B cell (primary cell): Measurements from ENCODE around the gene SCNN1B. TPM values are rescaled to one million over a fixed set of nuclear protein-coding genes. Genes with fewer than 3 reads are reported as not detected.

Experiments used
- ATAC-seq: fragments of 200-7000 bp; cut with Tn5 transposase; one replicate; pipeline ENCODE4 v1.10.0; 2021; ENCODE audit warnings: low read depth, mild to moderate bottlenecking, moderate number of reproducible peaks, moderate library complexity
- CTCF ChIA-PET: fragments of 350-600 bp; sonication (Branson Sonifier 250); formaldehyde crosslinking; loops from one replicate; lab custom pipeline; 2021; ENCODE audit warnings: antibody characterized with exemption, inconsistent platforms; lab: Charles Lee
- POLR2A ChIA-PET: fragments of 350-600 bp; sonication (Branson Sonifier 250); formaldehyde crosslinking; loops from one replicate; lab custom pipeline; 2021; ENCODE audit warnings: antibody characterized with exemption; lab: Charles Lee
- DNase-seq: peaks from one replicate; pipeline ENCODE4 v3.0.0; 2013
- H2AFZ ChIP-seq: 2 replicates; pipeline ENCODE4 v1.6.1; 2012; ENCODE audit warnings: mild to moderate bottlenecking, low read depth, low read length; ENCODE audit not compliant: insufficient read depth, poor library complexity, severe bottlenecking
- H3K27ac ChIP-seq, 2 donors: 1 replicate in 1 of 2; 2 replicates in 1 of 2; pipeline ENCODE4 v1.5.1; 2012 to 2013; ENCODE audit warnings: low read length in 2 of 2, mild to moderate bottlenecking in 2 of 2, moderate library complexity in 1 of 2
- H3K27me3 ChIP-seq, 4 experiments: fragments of 200-600 bp in 1 of 4; sonication (generic) in 1 of 4; replicated peaks in 1 of 4; 1 replicate in 2 of 4; 2 replicates in 2 of 4; pipeline versions ENCODE4 v1.6.1 to v1.7.0; 2013 to 2016; ENCODE audit warnings: low read length in 3 of 4, mild to moderate bottlenecking in 2 of 4, mixed read lengths in 1 of 4, moderate library complexity in 1 of 4; ENCODE audit not compliant: insufficient read depth in 4 of 4, control insufficient read depth in 3 of 4; ENCODE audit errors: control extremely low read depth in 1 of 4
- H3K36me3 ChIP-seq, 2 experiments: replicated peaks in 1 of 2; 1 replicate in 1 of 2; 2 replicates in 1 of 2; pipeline versions ENCODE4 v1.6.1 to v1.7.1; 2013; ENCODE audit warnings: low read length in 1 of 2; ENCODE audit not compliant: insufficient read depth in 2 of 2, control insufficient read depth in 1 of 2; ENCODE audit errors: control extremely low read depth in 1 of 2, extremely low read depth in 1 of 2
- H3K4me1 ChIP-seq, 2 donors: fragments of 200-600 bp in 1 of 2; sonication (generic) in 1 of 2; 1 replicate in 1 of 2; 2 replicates in 1 of 2; pipeline versions ENCODE4 v1.5.1 to v1.6.1; 2013 to 2017; ENCODE audit warnings: low read length in 2 of 2; ENCODE audit not compliant: control insufficient read depth in 2 of 2, insufficient read depth in 2 of 2
- H3K4me2 ChIP-seq: replicated peaks from 2 replicates; pipeline ENCODE3; 2012; ENCODE audit warnings: mild to moderate bottlenecking, low read depth, low read length; ENCODE audit not compliant: poor library complexity, severe bottlenecking
- H3K4me3 ChIP-seq, 5 experiments: fragments of 200-600 bp in 1 of 5; sonication (generic) in 1 of 5; 1 replicate in 3 of 5; 2 replicates in 2 of 5; pipeline versions ENCODE4 v1.5.1 to v1.7.0; 2011 to 2016; ENCODE audit warnings: low read length in 4 of 5, mild to moderate bottlenecking in 4 of 5, low read depth in 2 of 5, control low read depth in 1 of 5, moderate library complexity in 1 of 5; ENCODE audit not compliant: insufficient read depth in 1 of 5; ENCODE audit errors: control extremely low read depth in 1 of 5, extremely low read depth in 1 of 5
- H3K79me2 ChIP-seq: fragments of 200-600 bp; sonication (generic); one replicate; pipeline ENCODE4 v1.6.0; 2016; ENCODE audit warnings: low read length; ENCODE audit not compliant: control insufficient read depth, insufficient read depth
- H3K9ac ChIP-seq: fragments of 200-600 bp; sonication (generic); 2 replicates; pipeline ENCODE4 v1.6.1; 2017; ENCODE audit warnings: mild to moderate bottlenecking, low read length, moderate library complexity
- H3K9me3 ChIP-seq, 3 donors: one replicate each; pipeline versions ENCODE4 v1.6.1 to v1.7.1; 2013; ENCODE audit warnings: low read length in 2 of 3; ENCODE audit not compliant: control insufficient read depth in 2 of 3, insufficient read depth in 1 of 3; ENCODE audit errors: control extremely low read depth in 1 of 3
- H4K20me1 ChIP-seq: 2 replicates; pipeline ENCODE4 v1.6.0; 2012; ENCODE audit warnings: mild to moderate bottlenecking, low read length; ENCODE audit not compliant: insufficient read depth, control insufficient read depth, poor library complexity, severe bottlenecking
- H3K27ac Mint-ChIP-seq: one replicate; pipeline ENCODE4 v1.8.0; 2021; ENCODE audit warnings: mixed read lengths
- H3K27me3 Mint-ChIP-seq: one replicate; pipeline ENCODE4 v1.8.0; 2021; ENCODE audit warnings: mixed read lengths
- H3K4me1 Mint-ChIP-seq: one replicate; pipeline ENCODE4 v1.8.0; 2021; ENCODE audit warnings: mixed read lengths
- H3K4me3 Mint-ChIP-seq: one replicate; pipeline ENCODE4 v1.8.0; 2021; ENCODE audit warnings: mixed read lengths
- H3K9me3 Mint-ChIP-seq: one replicate; pipeline ENCODE4 v1.8.0; 2022; ENCODE audit warnings: mixed read lengths; ENCODE audit not compliant: insufficient read depth
- EZH2 ChIP-seq: IDR thresholded peaks from 2 replicates; pipeline ENCODE4 v1.6.1; 2012; ENCODE audit warnings: borderline replicate concordance, low read depth, mild to moderate bottlenecking, moderate library complexity, low read length; ENCODE audit not compliant: insufficient read depth, poor library complexity, severe bottlenecking
- WGBS: methylation state at CpG from one replicate; pipeline ENCODE4 v1.1.5; 2013; ENCODE audit warnings: missing lambda C conversion rate; ENCODE audit not compliant: insufficient coverage; 5-methylcytosine and 5-hydroxymethylcytosine counted together
- intact Hi-C: fragments of 100-400 bp; cut with micrococcal nuclease; formaldehyde crosslinking; loops from one replicate; pipeline ENCODE4 v1.10.0; 2022
- polyA plus RNA-seq: library from polyadenylated mRNA; depleted of rRNA; stranded (reverse); fragments of >200 nt; gene quantifications from 2 replicates; pipeline ENCODE4 v1.2.3, GENCODE V29; 2012
- total RNA-seq, 2 donors: library from RNA; stranded (reverse); fragments of 120-200 nt in 1 of 2; gene quantifications; 1 replicate in 1 of 2; 2 replicates in 1 of 2; pipeline versions ENCODE4 v1.2.3 to v1.2.4, GENCODE V29; 2013 to 2022
- TF ChIP-seq, protein P1 (sequence below): fragments of 200-600 bp; IDR thresholded peaks from one replicate; pipeline ENCODE4 v1.8.0; 2022; ENCODE audit warnings: antibody characterized with exemption, mild to moderate bottlenecking

Gene SCNN1B
- total and polyA plus RNA-seq, 2 donors (not counting 1 experiment from before 2014, with no cell fraction given), result 0.30 TPM; not detected in 1

DNA sequence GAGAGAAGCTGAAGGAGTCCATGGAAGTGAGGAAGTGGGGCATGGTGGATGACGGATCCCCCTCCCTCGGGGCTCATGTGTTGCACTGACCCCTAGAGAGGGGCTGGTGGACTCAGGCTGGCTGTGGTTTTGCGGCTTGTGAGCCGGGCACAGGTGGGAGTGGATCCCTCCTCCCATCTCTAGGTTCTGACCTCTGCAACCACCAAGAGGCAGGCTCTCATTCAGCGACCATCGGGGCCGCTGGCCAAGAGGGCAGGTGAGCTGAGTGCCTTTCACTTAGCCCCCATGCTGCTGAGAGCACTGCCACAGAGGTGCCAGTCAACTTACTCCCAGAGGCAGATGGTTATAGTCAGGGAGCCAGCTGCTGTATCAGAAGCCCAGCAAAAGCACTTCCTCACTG is 67.3 kb downstream of the SCNN1B start:
- POLR2A ChIA-PET, result no interaction called here
- Mint-ChIP-seq H3K4me3 (no peak overlapping the region), H3K27me3 (peaks cover 11% of the 10 kb centered on the region), H3K4me1 (no peaks in the 10 kb centered on the region), H3K9me3 (no peaks in the 10 kb centered on the region), H3K27ac (no peak overlapping the region)
- Histone ChIP-seq H2AFZ (no peak overlapping the region), H4K20me1 (no peaks in the 10 kb centered on the region), H3K4me1 (no peaks in the 10 kb centered on the region), H3K9ac (no peak overlapping the region), H3K9me3 (no peaks in the 10 kb centered on the region), H3K4me2 (no peak overlapping the region), H3K36me3 (no peaks in the 10 kb centered on the region), H3K27ac (no peak overlapping the region), H3K27me3 (no peaks in the 10 kb centered on the region), H3K79me2 (no peaks in the 10 kb centered on the region), H3K4me3 (no peak overlapping the region)
- TF ChIP-seq, protein P1, sequence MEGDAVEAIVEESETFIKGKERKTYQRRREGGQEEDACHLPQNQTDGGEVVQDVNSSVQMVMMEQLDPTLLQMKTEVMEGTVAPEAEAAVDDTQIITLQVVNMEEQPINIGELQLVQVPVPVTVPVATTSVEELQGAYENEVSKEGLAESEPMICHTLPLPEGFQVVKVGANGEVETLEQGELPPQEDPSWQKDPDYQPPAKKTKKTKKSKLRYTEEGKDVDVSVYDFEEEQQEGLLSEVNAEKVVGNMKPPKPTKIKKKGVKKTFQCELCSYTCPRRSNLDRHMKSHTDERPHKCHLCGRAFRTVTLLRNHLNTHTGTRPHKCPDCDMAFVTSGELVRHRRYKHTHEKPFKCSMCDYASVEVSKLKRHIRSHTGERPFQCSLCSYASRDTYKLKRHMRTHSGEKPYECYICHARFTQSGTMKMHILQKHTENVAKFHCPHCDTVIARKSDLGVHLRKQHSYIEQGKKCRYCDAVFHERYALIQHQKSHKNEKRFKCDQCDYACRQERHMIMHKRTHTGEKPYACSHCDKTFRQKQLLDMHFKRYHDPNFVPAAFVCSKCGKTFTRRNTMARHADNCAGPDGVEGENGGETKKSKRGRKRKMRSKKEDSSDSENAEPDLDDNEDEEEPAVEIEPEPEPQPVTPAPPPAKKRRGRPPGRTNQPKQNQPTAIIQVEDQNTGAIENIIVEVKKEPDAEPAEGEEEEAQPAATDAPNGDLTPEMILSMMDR, result no peak
- TF ChIP-seq EZH2, result no peak
- DNase-seq (no peak), ATAC-seq (no peak)
- WGBS, result 62% methylated on average over 7 of the region's 7 CpGs
- intact Hi-C loops, result no loop called here
- CTCF ChIA-PET, result no interaction called here

DNA sequence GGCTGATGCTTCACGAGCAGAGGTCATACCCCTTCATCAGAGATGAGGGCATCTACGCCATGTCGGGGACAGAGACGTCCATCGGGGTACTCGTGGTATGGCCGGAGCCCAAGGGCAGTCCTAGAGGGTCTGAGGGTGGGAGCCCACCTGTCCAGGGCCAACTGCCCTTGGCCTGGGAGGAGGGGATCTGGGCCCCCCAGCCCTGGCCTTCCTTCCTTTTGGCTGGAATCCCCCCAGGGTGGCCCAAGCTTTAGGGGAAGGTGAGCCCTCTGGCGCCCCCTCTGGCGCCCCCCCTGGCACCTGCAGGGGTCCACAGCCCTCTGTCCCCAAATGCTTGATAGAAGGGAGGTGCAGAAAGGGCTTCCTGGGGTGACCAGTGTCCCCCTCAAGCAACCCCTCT is 69.3 kb downstream of the SCNN1B start:
- intact Hi-C loops, result no loop called here
- Histone ChIP-seq H3K9ac (no peak overlapping the region), H3K27ac (no peak overlapping the region), H4K20me1 (no peaks in the 10 kb centered on the region), H3K4me1 (no peaks in the 10 kb centered on the region), H3K27me3 (no peaks in the 10 kb centered on the region), H3K36me3 (no peaks in the 10 kb centered on the region), H3K4me2 (no peak overlapping the region), H2AFZ (no peak overlapping the region), H3K4me3 (no peak overlapping the region), H3K79me2 (no peaks in the 10 kb centered on the region), H3K9me3 (no peaks in the 10 kb centered on the region)
- H3K27me3 Mint-ChIP-seq, result peaks cover 11% of the 10 kb centered on the region
- WGBS, result 89% methylated on average over 7 of the region's 9 CpGs
- H3K27ac Mint-ChIP-seq, result no peak overlapping the region
- DNase-seq (no peak), ATAC-seq (no peak)
- no peaks in the 10 kb centered on the region for H3K4me1 Mint-ChIP-seq
- ChIA-PET POLR2A (no interaction called here), CTCF (no interaction called here)
- no peak overlapping the region for H3K4me3 Mint-ChIP-seq
- no peaks in the 10 kb centered on the region for H3K9me3 Mint-ChIP-seq
- no peak for TF ChIP-seq EZH2
- TF ChIP-seq, protein P1, result no peak
